ENCODE data around the gene KCNV2. TPM values are rescaled to one million over a fixed set of nuclear protein-coding genes. Genes with fewer than 3 reads are reported as not detected.

The KCNV2 gene
- total and polyA plus RNA-seq, 10 donors: not detected

DNA sequence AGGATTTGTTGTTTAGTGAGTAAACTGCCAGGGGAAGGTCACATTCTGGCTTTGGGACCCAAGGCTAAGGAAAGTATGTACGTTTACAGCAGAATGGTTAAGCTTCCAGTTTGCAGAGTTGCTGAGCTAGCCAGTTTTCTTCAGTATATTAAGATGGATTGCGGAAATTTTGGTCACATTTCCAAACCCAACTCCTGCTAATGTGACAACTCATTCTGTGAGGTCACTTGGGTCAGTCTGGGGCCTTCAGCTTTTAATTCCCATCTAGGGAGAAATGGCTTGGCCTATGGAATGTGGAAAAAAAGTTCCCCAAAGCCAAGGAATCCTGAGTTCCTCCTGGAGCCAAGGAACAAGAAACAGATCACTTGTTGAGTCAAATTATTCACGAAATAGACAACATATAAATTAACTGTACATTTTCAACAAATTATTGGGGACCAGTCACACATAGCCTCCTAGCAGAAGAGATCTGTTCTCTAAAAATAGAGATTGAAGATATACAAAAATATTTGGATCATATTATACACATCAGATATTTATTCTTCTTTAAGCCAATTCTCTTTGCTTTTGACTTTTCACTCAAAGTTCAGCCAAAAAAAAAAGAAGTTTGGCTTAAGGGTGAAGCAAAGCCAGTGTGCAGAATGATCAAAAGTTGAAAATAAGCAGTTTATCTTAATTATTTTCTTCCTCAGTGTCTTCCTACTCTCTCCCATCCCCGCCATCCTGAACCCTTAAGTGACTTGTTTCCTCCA, 8.8 kb downstream of the KCNV2 start:
- no peak overlapping the region for H3K4me3 ChIP-seq
- no peak for DNase-seq
- no peaks in the 10 kb centered on the region for H3K9me3 ChIP-seq
- H3K27ac ChIP-seq: peak overlapping the region in 6 of 8 donors; percentile 36 to 69 (median 52)
- intact Hi-C loops (cut with DNase I; ENCODE audit: low total_unique reads): no loop called here
- H3K36me3 ChIP-seq: no peaks in the 10 kb centered on the region
- no peaks in the 10 kb centered on the region for H3K27me3 ChIP-seq (replicated peaks in 1 of 7)
- H3K4me1 ChIP-seq: peaks cover 0 to 16% (median 7%) of the 10 kb centered on the region in 6 donors
- WGBS, 5 donors: 73 to 85% (median 82%) methylated on average over 4 of the region's 4 CpGs
- TF ChIP-seq POLR2A (IDR thresholded peaks at IDR 0.05) (no peak), POLR2AphosphoS5 (IDR thresholded peaks at IDR 0.05) (peak in 1 of 3 donors; percentile 19)
- TF ChIP-seq, protein P1, sequence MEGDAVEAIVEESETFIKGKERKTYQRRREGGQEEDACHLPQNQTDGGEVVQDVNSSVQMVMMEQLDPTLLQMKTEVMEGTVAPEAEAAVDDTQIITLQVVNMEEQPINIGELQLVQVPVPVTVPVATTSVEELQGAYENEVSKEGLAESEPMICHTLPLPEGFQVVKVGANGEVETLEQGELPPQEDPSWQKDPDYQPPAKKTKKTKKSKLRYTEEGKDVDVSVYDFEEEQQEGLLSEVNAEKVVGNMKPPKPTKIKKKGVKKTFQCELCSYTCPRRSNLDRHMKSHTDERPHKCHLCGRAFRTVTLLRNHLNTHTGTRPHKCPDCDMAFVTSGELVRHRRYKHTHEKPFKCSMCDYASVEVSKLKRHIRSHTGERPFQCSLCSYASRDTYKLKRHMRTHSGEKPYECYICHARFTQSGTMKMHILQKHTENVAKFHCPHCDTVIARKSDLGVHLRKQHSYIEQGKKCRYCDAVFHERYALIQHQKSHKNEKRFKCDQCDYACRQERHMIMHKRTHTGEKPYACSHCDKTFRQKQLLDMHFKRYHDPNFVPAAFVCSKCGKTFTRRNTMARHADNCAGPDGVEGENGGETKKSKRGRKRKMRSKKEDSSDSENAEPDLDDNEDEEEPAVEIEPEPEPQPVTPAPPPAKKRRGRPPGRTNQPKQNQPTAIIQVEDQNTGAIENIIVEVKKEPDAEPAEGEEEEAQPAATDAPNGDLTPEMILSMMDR (IDR thresholded peaks at IDR 0.05 in 8 of 11, conservative IDR thresholded peaks at IDR 0.05 in 3 of 11): no peak

DNA sequence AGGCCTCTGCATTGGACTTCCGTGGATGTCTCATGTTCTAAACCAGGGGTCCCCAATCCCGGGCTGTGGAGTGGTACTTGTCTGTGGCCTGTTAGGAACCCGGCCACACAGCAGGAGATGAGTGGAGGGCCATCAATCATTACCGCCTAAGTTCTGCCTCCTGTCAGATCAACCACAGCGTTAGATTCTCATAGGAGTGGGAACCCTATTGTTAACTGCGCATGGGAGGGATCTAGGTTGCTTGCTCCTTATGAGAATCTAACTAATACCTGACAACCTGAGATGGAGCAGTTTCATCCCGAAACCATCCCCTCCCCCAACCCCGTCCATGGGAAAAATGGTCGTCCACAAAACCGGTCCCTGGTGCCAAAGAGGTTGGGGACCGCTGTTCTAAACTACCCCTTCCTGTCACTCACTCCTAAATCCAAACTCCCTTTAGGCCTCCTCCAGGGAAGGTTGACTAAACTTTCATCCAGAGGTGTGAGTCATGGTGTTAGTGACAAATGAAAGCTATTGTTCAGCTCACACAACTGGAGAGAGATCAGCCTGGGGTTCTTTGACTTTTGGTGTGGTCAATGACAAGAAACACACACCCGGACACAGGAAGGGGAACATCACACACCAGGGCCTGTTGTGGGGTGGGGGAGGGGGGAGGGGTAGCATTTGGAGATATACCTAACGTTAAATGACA, 9.5 kb downstream of the KCNV2 start:
- DNase-seq: no peak
- Histone ChIP-seq H3K9me3 (no peaks in the 10 kb centered on the region), H3K27ac (peak overlapping the region in 5 of 8 donors; percentile 41 to 69 (median 56)), H3K4me3 (no peak overlapping the region), H3K27me3 (replicated peaks in 1 of 7) (no peaks in the 10 kb centered on the region), H3K4me1 (peaks cover 0 to 16% (median 7%) of the 10 kb centered on the region in 6 donors), H3K36me3 (no peaks in the 10 kb centered on the region)
- WGBS, 5 donors: 80 to 86% (median 82%) methylated on average over 13 of the region's 13 CpGs
- intact Hi-C loops (cut with DNase I; ENCODE audit: low total_unique reads): no loop called here
- TF ChIP-seq, protein P1 (IDR thresholded peaks at IDR 0.05 in 8 of 11, conservative IDR thresholded peaks at IDR 0.05 in 3 of 11): no peak
- TF ChIP-seq POLR2AphosphoS5 (IDR thresholded peaks at IDR 0.05): no peak
- TF ChIP-seq POLR2A (IDR thresholded peaks at IDR 0.05): no peak

DNA sequence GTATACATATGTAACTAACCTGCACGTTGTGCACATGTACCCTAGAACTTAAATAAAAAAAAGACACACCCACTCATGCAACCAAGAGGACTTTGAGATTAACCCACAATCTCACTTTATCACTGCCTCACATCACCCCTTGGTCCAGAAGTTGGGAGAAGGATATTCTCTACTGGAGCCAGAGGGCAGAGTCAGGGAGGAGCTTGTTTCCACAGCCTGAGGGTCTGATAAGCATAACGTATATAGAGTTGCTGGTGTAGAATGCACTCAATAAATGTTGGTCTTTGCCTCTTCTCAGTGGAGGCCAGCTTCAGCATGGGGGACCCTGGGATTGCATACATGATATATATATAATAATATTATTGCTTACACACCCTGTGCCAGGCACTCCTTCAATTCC, 10.1 kb downstream of the KCNV2 start:
- Histone ChIP-seq H3K27ac (peak overlapping the region in 1 of 8 donors; percentile 8), H3K9me3 (no peaks in the 10 kb centered on the region), H3K27me3 (replicated peaks in 1 of 7) (no peaks in the 10 kb centered on the region), H3K36me3 (no peaks in the 10 kb centered on the region), H3K4me3 (no peak overlapping the region), H3K4me1 (peaks cover 0 to 16% (median 7%) of the 10 kb centered on the region in 6 donors)
- intact Hi-C loops (cut with DNase I; ENCODE audit: low total_unique reads): no loop called here
- WGBS, 5 donors: 83 to 95% (median 88%) methylated on average over 2 of the region's 2 CpGs
- TF ChIP-seq, protein P1 (IDR thresholded peaks at IDR 0.05 in 8 of 11, conservative IDR thresholded peaks at IDR 0.05 in 3 of 11): no peak
- no peak for TF ChIP-seq POLR2A (IDR thresholded peaks at IDR 0.05)
- no peak for TF ChIP-seq POLR2AphosphoS5 (IDR thresholded peaks at IDR 0.05)
- DNase-seq: no peak
